Measurements from ENCODE around the gene ARMH2. TPM values are rescaled to one million over a fixed set of nuclear protein-coding genes. Genes with fewer than 3 reads are reported as not detected.

ARMH2 gene
- total and polyA plus RNA-seq, 9 of the 15 experiments (the other 6 are each of a cell fraction or from before 2014, with no cell fraction given): not detected

DNA sequence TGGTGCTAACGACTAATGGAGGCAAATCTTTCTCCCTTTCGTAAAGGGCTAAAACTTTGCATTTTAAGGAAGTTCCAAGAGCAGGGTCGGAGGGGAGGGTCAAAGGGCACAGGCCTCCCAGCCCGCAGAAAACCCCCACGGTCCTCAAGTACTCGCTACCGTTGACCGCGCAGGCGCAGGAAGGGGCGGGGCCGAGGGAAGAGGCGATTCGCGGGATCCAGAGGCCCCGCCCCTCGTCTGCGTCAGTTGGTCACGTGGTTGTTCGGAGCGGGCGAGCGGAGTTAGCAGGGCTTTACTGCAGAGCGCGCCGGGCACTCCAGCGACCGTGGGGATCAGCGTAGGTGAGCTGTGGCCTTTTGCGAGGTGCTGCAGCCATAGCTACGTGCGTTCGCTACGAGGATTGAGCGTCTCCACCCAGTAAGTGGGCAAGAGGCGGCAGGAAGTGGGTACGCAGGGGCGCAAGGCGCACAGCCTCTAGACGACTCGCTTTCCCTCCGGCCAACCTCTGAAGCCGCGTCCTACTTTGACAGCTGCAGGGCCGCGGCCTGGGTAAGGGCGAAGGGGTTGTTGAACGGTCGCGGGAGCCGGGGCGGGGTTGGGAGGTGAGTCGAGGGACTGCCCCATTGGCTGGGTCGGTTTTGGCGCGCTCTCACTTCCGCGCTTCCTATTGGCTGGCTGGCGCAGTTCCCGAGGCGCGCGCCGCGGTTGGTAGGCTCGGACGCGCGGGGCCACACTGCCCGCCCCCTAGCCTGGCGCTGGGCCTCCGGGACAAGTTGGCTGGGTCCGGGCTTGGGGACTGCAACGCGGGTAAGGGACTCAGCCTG lies 23.8 kb downstream of the ARMH2 start, which contains the start of gene GMNN (continued):
- TF ChIP-seq, protein P1, sequence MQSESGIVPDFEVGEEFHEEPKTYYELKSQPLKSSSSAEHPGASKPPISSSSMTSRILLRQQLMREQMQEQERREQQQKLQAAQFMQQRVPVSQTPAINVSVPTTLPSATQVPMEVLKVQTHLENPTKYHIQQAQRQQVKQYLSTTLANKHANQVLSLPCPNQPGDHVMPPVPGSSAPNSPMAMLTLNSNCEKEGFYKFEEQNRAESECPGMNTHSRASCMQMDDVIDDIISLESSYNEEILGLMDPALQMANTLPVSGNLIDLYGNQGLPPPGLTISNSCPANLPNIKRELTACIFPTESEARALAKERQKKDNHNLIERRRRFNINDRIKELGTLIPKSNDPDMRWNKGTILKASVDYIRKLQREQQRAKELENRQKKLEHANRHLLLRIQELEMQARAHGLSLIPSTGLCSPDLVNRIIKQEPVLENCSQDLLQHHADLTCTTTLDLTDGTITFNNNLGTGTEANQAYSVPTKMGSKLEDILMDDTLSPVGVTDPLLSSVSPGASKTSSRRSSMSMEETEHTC (IDR thresholded peaks at IDR 0.05): peak; percentile 71
- TF ChIP-seq, protein P2, sequence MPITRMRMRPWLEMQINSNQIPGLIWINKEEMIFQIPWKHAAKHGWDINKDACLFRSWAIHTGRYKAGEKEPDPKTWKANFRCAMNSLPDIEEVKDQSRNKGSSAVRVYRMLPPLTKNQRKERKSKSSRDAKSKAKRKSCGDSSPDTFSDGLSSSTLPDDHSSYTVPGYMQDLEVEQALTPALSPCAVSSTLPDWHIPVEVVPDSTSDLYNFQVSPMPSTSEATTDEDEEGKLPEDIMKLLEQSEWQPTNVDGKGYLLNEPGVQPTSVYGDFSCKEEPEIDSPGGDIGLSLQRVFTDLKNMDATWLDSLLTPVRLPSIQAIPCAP (CRISPR knock-in tag; IDR thresholded peaks at IDR 0.05; ENCODE audit: borderline replicate concordance): no peak
- TF ChIP-seq EGR1 (conservative IDR thresholded peaks at IDR 0.05) (0 out of 2 replicates have a peak, but pooled peaks have one; percentile 11), CSDE1 (IDR thresholded peaks at IDR 0.05) (peak in 1 of 2 experiments; percentile 74; a peak in 2 of 4 replicates), ZNF76 (CRISPR knock-in tag; IDR thresholded peaks at IDR 0.05; ENCODE audit: borderline replicate concordance) (0 out of 2 replicates have a peak, but pooled peaks have one; percentile 70), RBM25 (IDR thresholded peaks at IDR 0.05; ENCODE audit: low read depth, low read length, severe bottlenecking) (peak; percentile 99), ZNF140 (CRISPR knock-in tag; IDR thresholded peaks at IDR 0.05) (no peak), HDAC6 (IDR thresholded peaks at IDR 0.05; ENCODE audit: low read depth, low read length) (no peak), EWSR1 (IDR thresholded peaks at IDR 0.05; ENCODE audit: borderline replicate concordance, low read depth, partially characterized antibody) (no peak), SP2 (IDR thresholded peaks at IDR 0.05; ENCODE audit: extremely low read depth, low read depth, low read length, poor library complexity, severe bottlenecking) (peak; percentile 62), ZBTB7A (IDR thresholded peaks at IDR 0.05; ENCODE audit: borderline replicate concordance, control insufficient read depth, low read depth, low read length) (peak; percentile 99), FOSL1 (tag; conservative IDR thresholded peaks at IDR 0.05) (no peak), PURB (CRISPR knock-in tag; IDR thresholded peaks at IDR 0.05; ENCODE audit: low read depth) (no peak), ZFP30 (CRISPR knock-in tag; IDR thresholded peaks at IDR 0.05; ENCODE audit: borderline replicate concordance) (no peak), FOXM1 (IDR thresholded peaks at IDR 0.05; ENCODE audit: low read depth) (peak; percentile 67), FOXM1 (CRISPR knock-in tag; IDR thresholded peaks at IDR 0.05; ENCODE audit: low read depth) (peak; percentile 93)
- TF ChIP-seq, protein P3, sequence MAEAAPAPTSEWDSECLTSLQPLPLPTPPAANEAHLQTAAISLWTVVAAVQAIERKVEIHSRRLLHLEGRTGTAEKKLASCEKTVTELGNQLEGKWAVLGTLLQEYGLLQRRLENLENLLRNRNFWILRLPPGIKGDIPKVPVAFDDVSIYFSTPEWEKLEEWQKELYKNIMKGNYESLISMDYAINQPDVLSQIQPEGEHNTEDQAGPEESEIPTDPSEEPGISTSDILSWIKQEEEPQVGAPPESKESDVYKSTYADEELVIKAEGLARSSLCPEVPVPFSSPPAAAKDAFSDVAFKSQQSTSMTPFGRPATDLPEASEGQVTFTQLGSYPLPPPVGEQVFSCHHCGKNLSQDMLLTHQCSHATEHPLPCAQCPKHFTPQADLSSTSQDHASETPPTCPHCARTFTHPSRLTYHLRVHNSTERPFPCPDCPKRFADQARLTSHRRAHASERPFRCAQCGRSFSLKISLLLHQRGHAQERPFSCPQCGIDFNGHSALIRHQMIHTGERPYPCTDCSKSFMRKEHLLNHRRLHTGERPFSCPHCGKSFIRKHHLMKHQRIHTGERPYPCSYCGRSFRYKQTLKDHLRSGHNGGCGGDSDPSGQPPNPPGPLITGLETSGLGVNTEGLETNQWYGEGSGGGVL (CRISPR knock-in tag; IDR thresholded peaks at IDR 0.05): no peak
- TF ChIP-seq, protein P4, sequence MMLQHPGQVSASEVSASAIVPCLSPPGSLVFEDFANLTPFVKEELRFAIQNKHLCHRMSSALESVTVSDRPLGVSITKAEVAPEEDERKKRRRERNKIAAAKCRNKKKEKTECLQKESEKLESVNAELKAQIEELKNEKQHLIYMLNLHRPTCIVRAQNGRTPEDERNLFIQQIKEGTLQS (IDR thresholded peaks at IDR 0.05): peak; percentile 16; the same call in 1 of the 2 replicates
- TF ChIP-seq, protein P4 (CRISPR knock-in tag; conservative IDR thresholded peaks at IDR 0.05): peak; percentile 54
- TF ChIP-seq, protein P5, sequence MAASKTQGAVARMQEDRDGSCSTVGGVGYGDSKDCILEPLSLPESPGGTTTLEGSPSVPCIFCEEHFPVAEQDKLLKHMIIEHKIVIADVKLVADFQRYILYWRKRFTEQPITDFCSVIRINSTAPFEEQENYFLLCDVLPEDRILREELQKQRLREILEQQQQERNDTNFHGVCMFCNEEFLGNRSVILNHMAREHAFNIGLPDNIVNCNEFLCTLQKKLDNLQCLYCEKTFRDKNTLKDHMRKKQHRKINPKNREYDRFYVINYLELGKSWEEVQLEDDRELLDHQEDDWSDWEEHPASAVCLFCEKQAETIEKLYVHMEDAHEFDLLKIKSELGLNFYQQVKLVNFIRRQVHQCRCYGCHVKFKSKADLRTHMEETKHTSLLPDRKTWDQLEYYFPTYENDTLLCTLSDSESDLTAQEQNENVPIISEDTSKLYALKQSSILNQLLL (CRISPR knock-in tag; IDR thresholded peaks at IDR 0.05; ENCODE audit: borderline replicate concordance): no peak

Measured in K562 (cell line).